GM12892 (cell line): ENCODE measurements around the gene UNKL.

ENCODE experiments used
- POLR2A ChIP-seq: IDR thresholded peaks from 2 replicates; pipeline ENCODE4 v1.6.1; 2011; ENCODE audit warnings: low read depth, low read length, control low read depth
- POLR2AphosphoS5 ChIP-seq: IDR thresholded peaks from 2 replicates; pipeline ENCODE4 v1.6.1; 2011; ENCODE audit warnings: low read depth, low read length, control low read depth
- TAF1 ChIP-seq: IDR thresholded peaks from 2 replicates; pipeline ENCODE4 v1.6.1; 2011; ENCODE audit warnings: low read depth, mild to moderate bottlenecking, control low read depth, low read length, borderline replicate concordance

- TF ChIP-seq POLR2AphosphoS5 (no peak), POLR2A (no peak), TAF1 (no peak)
These were observed 30.9 kb downstream of the UNKL start for GRCh38 chr16:1383556-1383955.
